GOT3 (cell line): ENCODE data around the gene VEZF1.

Source experiments
- DNase-seq: peaks from one replicate; lab custom pipeline; 2025; ENCODE audit warnings: mixed read lengths; lab: John Stamatoyannopoulos, UW

The VEZF1 gene

DNA sequence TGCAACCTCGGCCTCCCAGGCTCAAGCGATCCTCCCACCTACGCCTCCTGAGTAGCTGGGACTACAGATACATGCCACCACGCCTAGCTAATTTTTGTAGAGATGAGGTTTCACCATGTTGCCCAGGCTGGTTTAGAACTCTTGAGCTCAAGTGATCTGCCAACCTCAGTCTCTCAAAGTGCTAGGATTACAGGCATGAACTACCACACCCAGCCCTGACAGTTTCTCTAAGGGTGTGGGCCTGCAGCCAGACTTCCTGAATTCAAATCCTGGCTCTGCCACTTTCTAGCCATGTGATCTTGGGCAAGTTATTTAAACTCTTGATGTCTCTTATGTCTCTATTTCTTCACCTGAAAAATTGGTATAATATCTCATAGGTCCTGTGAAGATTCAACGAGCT, 38.4 kb downstream of the VEZF1 start:
- DNase-seq, result no peak

- no peak for DNase-seq
Measured at GRCh38 chr17:57948555-57949420, 39.3 kb downstream of the VEZF1 start.

GRCh38 chr17:57948169-57948554, 39.9 kb downstream of the VEZF1 start:
- no peak for DNase-seq

DNA sequence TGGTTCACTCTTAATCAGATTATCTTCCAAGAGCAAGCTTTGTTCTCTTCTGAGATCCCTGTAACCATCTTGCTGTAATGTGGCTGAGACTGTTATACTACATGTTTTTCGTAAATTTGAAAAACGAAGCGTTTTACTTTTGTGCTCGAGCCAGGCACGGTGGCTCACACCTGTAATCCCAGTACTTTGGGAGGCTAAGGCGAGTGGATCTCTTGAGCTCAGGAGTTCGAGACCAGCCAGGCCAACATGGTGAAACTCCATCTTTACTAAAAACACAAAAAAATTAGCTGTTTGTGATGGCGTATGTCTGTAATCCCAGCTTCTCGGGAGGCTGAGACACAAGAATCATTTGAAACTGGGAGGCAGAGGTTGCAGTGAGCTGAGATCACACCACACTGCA, 40.7 kb downstream of the VEZF1 start:
- no peak for DNase-seq

- no peak for DNase-seq
Measured at GRCh38 chr17:57946798-57947358, 41.2 kb downstream of the VEZF1 start.

- DNase-seq, result no peak
Measured at GRCh38 chr17:57945996-57946797, 41.9 kb downstream of the VEZF1 start.

DNA sequence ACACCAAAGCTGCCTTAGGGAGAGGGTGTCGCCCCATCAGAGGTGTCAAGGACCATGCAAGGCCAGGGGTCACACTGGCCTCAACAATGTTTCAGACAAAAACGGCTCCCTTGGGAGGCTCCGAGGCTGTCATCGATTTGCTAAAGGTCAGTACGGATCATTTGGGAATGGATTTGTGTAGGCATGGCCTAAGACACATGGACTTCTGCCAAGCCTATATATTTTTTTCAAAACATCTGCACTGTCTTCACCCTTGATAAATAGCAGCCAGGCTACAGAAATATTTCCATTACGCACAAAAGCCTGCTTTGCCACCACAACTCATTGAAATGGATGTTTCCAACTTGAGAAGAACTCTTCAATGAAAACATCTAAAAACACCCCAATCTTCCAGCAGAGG, 43.1 kb downstream of the VEZF1 start:
- no peak for DNase-seq

DNA sequence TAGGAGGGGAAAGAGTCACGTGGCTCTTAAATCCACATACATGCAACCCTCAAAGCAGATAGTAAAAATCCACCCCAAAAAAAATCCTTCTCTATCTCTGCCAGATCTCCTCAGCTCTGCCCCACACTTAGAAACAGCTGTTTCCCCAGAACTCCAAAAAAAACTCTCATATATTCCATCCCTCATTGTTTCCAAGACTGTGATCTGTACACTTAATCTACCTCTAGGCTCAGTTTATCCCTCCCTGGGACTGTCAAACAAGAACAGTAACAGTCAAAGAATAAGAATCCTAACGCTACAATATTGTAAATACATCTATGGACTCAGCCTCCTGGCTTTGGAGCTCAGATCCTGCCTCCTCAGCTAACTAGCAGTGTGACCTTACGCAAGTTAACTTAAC, 44.4 kb downstream of the VEZF1 start:
- no peak for DNase-seq

DNA sequence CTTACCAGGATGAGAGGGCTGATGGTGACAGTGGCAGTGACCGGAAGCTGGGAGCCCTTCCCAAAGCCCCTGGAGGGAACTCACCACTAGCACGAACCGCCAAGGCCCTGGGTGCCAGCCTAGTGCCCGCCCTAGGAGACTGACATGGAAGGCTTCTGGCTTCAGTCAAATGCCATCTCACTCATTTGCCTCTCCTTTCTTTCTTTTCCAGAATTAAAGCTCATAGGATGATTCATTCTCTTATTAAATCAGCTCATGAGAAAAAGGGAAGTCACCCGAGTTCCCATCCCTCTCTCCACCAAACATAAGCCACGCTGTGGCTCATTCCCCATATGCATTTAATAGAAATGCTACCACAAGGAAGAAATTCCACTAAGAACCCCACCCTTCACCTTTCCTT, 44.9 kb downstream of the VEZF1 start:
- DNase-seq, result no peak

DNA sequence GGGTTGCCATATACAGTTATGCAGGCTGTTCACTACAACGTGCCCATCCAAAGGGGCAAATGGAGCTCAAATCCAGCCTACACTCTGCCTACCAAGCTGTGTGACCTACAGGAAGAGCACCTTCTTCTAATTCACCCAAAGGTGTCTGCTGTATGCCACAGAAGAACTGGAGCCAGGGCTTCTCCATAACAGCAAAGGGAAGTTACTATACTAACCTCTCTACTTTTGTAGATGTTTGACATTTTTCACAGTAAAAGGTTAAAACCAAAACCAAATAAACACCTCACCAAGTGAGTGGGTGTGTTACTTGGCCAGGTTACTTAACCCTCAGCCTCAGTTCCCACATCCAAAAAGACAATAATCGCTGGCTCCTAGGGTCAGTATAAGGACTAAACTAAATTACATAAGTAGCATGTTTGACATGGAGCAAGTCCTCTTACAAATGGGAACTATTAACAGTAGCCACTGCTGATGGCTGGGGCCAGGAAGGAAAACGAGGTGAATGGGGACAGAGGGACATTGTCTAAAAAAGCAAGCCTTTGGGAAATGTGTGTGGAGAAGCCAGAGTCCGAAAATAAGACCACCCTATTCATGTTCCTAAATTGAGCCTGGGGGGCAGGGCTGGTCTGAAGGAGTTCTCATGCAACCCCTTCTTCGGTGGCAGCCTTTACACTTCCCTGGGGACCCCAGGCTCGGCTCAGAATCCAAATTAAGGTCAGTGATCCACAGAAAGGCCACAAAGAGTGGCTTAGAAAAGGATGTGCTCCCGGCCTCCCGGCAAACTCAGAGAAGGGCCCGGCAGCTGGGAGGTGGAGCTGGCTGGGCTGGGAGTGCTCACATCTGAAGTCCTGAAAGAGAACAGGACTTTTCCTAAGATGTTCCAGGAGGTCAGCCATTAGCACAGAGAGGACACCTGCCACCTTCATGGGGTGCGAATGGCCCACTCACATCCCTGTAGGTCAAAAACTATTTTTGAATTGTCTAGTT, 46.4 kb downstream of the VEZF1 start:
- no peak for DNase-seq

DNA sequence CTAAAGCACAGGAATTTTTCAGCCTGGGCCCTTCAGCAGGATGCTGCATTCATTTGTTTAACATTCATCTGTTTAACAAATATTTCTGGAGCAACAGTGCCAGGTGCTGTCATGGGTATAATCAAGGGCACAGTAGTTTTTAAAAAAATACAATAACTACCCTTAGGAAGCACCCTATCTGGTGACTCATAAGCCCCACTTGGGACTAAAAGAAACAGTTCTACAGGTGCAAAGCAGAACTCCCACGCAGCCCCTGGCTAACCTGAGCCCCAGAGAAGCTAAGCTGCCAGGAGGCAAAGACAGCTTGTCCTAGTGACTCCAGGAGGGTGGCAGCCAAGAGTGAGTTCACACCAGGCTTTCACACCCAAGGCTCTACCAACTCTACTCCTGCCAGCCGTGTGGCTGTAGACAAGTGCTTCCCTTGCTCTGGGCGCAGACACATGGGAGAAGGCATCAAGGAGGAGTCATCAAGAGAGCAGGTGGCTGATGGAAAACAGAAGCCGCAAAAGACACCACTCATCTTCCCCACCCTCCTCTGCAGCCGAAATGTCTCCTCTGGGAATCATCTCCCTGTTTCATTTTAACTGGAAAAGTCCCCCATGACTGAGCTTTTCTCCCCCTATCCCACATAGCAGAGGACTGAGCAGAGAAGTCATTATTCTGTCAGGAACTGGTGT, 47.3 kb downstream of the VEZF1 start:
- DNase-seq, result no peak

DNA sequence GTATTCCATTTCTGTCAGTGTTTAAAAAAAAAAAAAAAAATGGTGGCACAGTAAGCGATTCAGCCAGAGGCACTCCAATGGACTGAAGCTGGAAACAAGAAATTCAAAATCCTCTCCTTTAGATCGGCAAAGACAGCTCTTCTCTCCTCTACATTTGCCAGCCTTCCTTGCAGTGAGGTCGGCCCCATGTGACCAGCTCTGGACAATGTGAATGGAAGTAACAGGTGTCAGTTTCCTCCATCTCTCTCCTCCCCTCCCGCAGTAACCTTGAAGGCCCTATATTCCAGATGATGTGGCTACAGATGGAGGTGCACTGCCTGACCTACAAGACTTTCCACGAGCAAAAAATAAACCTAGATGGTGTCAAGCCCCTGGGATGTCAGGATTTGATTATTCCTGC, 47.8 kb downstream of the VEZF1 start:
- DNase-seq, result no peak

- DNase-seq, result no peak
Measured at GRCh38 chr17:57939797-57940196, 48.3 kb downstream of the VEZF1 start.

DNA sequence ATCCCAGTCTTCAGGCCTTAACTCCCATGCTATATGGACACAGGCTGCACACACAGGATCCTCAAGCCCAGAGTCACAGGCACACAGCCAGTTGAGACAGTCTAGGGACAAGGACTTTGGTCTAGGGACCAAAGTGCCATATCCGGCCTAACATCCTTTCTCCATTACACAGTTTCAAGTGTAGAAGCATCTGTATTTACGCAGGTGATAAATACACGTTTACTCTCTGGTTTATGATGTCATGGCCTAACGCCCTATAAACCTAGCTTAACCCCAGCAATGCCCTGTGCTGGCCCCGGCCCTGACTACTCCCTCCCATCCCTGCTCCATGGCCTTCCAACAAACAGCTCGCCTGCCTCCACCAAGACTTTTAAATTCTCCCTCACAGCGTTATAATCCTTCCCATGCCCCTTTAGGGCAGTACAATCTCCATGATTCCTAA, 50.0 kb downstream of the VEZF1 start:
- DNase-seq, result no peak

GRCh38 chr17:57937492-57937891, 50.6 kb downstream of the VEZF1 start:
- DNase-seq, result no peak

DNA sequence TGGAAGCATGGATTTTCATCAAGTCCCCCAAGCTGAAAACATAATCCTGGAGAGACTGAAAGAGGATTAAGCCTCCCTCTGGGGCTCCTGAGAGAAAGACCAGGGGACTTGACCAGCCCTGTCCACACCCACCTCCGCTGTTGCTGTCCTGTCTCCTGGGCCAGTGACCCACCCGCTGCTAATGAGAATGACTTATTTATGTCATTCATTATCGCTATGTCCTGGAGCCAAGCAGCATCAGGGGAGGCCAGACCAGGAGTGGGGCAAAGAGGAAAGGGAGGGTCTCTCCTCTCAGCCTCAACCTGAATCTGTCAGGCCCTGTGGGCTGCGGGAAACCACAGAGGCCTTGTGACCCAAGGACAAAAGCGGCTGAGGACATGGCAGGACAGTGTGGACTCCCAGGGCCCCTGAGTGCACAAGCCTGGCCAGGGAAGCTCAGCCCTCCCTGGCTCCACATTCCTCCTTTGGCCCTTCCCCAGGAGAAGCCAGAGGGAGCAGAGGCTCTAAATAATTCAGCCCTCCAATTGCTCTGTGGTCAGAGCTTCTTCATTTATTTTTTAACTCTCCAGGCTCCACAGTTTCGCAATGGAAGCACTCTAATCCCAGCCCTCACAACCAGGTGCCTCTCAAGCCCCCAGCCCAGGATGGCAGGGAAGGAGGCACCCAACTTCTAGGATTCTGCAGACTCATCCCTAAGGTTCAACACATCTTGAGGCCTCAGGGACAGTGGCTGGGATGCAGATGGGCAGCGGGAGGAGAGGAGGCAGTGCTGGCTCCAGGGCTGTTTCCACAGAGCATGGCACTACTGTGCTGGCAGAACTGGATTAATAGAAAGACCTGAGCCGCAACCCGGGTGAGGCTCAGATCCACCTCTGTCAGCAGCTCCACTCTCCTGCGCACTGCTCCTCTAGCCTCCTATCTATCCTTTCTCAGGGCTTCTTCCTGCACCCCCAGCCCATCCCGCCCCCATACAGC, 51.9 kb downstream of the VEZF1 start:
- no peak for DNase-seq

- no peak for DNase-seq
Measured at GRCh38 chr17:57931488-57932137, 56.4 kb downstream of the VEZF1 start.

DNA sequence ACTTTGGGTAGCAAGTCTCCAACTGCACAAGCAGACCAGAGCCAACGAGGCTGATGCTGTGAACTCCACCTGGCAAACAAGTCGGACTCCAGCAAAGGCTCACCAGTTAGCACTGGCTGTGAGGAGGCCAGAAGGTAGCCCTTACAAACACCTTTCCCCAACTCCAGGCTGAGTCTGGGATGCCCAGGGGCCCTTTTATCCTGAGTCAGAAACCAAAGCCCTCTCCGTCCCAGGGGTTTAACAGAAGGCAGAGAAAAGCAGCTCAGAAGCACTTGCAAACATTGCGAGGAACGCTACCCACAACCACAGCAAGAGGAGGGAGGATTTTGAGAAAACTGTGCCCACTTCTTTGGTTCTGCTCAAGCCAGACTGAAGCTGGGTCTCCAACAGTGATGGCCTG, 57.8 kb downstream of the VEZF1 start:
- no peak for DNase-seq

DNA sequence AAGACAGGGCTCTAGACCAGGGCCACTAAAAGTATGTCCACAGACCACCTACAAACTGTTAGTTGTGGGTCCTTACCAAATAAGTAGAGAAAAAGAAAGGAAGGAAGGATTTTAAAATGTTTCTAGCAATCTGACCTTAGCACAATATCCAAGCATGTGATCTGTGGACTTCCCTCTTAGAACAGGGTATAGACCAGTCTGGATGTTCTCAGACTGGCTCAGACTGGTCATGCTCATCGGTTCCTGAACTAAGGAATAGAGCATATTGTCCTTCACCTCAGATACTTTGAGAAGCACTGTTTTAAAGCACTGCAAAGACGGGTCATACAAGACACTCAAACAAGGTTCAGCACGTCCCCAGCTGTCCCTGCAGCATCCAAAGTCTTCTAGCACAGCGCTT, 58.7 kb downstream of the VEZF1 start:
- DNase-seq, result no peak
